ENCODE data around the gene VPS13D.
"Not testable (repeated sequence)": the region's sequence is repeated elsewhere in the genome, so short reads cannot be mapped to it uniquely, and the experiment has no call there.

VPS13D gene

DNA sequence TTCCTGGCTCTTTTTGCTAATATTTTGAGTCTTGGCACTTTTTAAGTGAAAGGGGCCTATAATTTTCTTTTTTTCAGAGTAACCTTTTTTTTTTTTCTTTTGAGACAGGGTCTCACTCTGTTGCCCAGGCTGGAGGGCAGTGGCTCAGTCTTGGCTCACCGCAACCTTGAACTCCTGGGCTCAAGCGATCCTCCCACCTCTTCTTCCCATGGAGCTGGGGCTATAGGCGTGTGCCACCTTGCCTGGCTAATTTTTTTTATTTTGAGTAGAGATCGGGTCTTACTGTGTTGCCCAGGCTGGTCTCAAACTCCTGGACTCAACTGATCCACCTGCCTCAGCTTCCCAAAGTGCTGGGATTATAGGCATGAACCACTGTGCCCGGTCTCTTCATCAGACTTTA lies 285.4 kb downstream of the VPS13D start:
- no peak for DNase-seq (ENCODE audit: low spot score)

DNA sequence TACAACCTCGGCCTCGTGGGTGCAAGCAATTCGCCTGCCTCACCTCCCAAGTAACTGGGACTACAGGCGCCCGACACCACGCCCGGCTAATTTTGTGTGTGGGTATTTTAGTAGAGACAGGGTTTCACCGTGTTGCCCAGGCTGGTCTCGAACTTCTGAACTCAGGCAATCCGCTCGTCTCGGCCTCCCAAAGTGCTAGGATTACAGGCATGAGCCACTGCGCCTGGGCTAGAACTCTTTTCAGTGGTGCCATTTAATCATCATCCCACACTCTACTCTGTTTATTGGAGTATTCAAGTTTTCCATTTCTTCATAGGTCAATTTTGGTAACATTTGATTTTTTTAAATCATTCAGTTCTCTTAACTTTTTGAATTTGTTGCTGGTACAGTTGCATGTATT lies 286.9 kb downstream of the VPS13D start:
- DNase-seq (ENCODE audit: low spot score), result no peak

DNA sequence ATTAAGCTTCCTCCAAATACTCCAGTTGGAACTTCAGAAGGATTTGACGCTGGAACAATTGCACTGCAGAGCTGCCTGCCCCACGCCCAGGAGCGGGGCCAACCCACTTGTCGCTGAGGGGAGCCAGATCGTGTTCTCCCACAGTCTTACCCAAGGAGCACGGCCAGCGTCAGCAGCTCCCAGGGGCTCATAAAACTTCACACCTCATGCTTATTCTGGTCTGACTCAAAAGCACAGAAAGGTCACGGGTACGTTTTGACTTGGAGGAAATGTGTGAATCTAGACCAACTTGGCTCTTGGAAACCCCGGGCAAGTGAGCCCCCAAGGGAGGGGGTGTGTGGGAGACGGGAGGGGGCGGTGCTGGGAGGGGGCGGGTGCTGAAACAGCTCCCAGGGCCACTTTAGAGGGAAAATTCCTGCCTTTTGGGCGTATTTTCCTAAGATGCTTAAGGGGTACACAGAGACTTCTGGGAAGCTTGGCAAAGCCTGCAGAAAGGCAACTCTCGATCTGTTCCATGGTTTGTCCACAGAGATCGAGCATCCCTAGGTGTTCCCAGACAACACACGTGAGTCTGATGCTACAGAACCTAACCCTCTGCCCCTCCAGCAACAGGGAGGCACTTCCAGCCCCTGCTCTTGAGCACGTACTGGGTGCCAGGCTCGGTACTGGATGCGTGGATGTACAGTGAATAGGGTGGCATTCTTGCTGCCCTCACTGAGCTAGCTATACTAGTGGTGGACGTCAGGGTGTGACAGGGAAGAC lies 289.3 kb downstream of the VPS13D start:
- DNase-seq (ENCODE audit: low spot score), result no peak

DNA sequence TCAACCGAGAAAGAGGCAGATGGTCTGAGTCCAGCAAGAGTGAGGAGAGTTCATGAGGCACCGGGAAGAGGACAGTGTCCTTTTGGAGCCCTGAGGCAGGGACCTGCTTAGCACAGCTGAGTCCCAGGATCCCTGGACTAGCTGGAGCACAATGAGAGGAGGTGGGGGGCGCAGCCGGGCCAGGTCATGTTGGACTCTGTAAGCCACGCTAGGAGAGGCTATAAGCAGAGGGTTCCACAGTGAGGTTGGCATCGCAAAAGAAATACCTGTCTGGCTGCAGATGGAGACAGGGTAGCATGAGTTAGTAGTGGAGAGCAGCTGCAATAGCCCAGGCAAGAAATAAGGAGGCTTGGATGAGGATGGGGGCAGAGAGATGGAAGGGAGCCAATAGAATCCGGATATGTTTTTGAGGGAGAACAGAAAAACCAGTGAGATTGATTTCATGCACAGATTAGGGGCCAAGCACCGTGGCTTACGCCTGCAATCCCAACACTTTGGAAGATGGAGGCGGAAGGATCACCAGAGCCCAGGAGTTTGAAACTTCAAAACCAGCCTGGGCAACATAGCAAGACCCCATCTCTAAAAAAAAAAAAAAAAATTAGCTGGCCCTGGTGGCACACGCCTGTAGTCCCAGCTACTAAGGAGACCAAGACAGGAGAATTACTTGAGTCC lies 290.0 kb downstream of the VPS13D start:
- DNase-seq (ENCODE audit: low spot score), result no peak

DNA sequence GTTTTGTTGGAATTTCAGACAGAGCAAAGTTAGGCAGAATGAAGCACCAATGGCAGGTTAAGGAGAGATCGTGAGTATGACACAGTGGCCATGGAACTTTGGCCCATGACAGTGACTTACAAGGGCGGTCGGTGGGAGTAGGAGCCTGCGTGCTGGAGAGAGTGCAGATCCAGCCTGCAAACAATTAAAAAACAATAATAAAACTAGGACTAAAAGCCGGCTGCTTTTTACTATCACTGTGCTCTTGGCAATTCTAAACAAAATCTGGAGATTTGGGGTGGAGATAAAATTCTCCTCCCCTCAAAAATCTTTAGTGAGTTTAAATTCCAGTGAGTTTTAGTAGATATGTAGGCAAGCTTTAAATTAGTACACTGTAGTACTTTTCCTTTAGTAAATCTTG lies 291.3 kb downstream of the VPS13D start:
- no peak for DNase-seq (ENCODE audit: low spot score)

DNA sequence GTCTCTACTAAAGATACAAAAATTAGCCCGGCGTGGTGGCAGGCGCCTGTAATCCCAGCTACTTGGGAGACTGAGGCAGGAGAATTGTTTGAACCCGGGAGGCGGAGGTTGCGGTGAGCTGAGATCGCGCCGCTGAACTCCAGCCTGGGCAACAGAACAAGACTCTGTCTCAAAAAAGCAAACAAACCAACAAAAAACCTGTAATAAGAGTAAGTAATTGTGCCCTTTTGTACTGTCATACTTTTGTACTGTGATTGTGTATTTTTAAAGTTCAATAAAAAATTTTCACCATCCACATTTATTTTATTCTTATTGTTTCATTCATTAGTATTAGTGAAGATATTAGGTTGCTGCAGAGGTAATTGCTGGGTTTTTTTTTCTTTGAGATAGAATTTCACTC lies 292.9 kb downstream of the VPS13D start:
- DNase-seq (ENCODE audit: low spot score), result not testable (repeated sequence)

DNA sequence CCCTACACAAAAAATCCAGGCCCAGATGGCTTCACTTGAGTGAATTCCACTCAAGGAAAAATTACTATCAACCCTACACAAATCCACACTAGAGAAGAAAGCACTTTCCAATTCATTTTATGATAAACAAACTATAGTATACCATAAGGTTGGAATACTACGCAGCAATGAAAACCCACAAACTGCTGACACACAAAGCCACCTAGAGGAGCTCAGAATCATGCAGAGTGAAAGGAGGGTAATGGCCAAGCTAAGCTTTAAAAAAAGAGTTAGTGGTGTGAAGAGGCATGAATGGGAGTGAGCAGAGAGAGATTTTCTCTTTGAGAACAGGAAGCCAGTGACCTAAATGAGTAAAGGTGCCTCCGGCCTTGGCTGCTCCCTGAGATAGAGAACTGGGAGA lies 294.4 kb downstream of the VPS13D start:
- DNase-seq (ENCODE audit: low spot score), result no peak

DNA sequence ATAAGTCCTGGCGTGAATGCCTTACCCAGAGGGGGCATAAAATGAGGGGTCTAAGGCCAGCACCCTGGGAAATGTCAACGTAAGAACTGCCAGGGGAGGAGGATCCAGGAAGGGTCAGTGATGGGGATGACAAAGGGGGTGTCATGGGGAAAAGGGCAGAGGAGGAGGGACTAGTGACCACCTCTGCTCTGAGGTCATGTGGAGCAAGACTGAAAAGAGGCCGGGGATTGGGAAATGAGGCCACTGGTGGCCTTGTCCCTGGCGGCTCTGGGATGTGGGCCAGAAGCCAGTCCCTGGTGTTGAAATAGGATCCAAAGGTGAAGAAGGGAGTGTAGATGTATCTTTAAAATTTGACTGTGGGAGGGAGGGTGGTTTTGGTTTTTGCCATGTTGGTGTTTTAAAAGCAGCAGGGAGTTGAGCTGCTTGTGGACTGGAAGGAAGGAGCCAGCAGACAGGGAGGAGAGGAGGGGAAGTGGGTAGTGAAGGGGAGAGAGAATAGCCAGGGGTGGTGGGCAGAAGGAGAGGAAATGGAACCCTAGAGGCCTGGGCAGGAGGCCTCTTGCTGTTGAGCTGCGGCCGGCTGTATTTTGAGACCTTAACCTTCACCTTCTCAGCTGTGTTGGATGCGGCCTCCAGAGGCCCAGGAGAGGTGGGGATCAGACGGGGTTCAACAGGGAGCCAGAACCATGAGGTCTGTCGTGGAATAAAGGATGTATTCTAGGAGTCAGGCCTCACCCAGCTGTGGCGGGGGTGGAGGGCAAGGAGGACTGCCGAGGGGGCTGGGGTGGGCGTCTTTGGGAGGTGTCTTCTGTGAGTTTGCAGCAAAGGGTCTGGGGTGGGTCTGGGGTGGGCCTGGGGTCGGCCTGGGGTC lies 295.7 kb downstream of the VPS13D start:
- no peak for DNase-seq (ENCODE audit: low spot score)

DNA sequence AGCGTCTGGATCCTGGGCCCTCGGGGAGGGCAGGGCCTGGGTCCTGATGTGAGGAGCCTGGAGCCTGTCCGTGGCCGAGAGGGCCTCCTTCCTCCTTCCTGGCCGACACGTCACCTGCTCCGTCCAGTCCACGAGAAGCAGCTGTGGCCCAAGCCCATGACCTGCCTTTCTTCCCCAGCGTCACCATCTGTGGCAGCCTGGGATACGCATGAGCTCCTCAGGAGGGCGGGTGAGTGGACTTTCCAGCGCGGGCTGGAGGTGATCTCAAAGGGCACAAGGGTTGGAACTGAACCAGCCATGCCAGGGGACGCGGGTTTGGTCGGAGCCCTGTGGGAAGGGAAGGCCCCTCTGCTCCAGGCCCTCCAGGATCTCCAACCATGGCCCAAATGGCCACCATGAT lies 297.7 kb downstream of the VPS13D start:
- DNase-seq (ENCODE audit: low spot score), result no peak

DNA sequence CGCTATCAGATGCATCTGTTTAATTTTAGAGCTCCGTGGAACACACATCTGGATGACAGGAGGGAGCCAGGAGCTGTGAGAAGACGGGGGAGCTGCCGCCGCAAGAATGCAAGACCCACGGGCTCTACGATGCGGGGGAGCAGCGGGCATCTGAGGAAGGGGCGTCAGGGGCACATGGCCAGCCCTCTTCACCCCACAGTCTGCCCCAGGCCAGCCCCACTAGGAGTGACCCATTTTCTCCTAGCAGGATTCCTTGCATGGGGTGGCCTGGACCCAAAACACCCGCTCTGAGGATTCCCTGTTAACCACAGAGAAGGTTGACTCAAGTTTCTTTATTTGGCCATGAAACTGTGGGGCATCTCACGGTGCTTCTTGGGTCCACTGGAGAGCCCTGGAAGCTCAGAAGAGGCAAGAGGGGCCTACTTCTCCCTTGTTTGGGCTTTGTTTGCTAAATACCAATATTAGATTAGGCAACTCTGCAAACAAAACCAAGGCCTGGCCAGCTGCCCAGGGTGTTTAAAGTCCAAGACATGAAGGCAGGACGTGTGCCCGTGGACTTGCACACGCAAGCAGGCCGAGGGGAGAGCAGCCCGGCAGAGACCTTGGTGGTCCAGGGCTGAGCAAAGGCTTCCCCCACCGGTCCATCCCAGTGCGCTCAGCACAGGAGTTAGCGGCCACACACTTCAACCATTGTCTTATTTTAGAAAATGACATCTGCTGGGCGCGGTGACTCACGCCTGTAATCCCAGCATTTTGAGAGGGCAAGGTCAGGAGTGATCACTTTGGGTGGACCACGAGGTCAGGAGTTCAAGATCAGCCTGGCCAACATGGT lies 298.4 kb downstream of the VPS13D start:
- DNase-seq (ENCODE audit: low spot score), result no peak

DNA sequence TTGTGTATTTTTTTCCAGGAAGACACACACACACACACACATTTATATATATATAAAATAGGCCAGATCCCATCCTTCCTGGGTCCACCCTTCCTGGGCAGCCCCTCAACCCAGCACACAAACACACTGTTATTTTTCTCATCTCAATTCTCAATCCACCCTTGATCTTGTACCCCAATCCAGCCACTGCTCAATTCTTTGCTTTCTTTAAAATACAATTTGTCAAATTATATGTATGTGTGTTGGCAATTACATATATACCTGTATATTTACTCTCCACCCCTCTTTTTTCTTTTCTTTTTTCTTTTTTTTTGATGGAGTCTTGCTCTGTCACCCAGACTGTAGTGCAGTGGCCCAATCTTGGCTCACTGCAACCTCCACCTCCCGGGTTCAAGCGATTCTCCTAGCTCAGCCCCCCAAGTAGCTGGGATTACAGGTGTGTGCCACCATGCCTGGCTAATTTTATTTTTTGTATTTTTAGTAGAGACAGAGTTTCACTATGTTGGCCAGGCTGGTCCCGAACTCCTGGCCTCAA lies 299.9 kb downstream of the VPS13D start:
- DNase-seq (ENCODE audit: low spot score), result no peak

DNA sequence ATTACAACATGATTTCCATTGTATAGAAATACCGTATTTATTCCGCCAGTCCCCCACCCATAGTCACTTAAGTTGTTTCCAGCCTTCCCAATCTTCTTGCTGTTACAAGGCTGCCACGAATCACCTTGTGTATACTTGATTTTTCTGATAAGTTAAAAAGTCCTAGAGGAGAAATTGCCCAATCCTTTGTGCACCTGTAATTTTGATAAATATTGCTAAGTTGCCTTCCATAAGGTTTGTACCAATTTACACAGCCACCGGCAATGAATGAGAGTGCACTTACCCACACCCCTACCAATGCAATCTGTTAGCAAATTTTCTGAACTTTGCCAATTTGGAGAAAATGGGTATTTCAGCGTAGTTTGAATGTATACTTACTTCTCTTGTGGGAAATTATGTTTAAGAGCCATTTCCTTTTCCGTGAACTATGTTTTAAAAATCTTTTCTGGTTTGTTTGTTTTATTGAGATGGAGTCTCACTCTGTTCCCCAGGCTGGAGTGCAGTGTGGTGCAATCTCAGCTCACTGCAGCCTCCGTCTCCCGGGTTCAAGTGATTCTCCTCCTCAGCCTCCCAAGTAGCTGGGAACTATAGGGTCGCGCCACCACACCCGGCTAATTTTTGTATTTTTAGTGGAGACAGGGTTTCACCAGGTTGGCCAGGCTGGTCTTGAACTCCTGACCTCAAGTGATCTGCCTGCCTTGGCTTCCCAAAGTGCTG lies 300.8 kb downstream of the VPS13D start:
- no peak for DNase-seq (ENCODE audit: low spot score)

DNA sequence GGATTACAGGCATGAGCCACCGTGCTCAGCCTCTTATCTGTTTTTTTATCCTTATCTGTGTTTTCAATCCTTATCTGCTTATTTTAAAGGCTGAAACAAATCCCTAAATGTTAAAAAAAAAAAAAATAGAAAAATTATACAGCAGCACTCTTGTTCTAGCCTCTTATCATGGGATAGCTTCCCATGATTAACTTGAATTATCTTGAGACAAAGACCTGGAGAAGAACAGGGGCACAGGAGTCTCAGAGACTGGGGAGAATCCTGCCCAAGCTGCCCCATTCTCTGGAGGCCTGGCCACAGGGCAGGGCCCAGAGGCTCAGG lies 301.3 kb downstream of the VPS13D start:
- no peak for DNase-seq (ENCODE audit: low spot score)

DNA sequence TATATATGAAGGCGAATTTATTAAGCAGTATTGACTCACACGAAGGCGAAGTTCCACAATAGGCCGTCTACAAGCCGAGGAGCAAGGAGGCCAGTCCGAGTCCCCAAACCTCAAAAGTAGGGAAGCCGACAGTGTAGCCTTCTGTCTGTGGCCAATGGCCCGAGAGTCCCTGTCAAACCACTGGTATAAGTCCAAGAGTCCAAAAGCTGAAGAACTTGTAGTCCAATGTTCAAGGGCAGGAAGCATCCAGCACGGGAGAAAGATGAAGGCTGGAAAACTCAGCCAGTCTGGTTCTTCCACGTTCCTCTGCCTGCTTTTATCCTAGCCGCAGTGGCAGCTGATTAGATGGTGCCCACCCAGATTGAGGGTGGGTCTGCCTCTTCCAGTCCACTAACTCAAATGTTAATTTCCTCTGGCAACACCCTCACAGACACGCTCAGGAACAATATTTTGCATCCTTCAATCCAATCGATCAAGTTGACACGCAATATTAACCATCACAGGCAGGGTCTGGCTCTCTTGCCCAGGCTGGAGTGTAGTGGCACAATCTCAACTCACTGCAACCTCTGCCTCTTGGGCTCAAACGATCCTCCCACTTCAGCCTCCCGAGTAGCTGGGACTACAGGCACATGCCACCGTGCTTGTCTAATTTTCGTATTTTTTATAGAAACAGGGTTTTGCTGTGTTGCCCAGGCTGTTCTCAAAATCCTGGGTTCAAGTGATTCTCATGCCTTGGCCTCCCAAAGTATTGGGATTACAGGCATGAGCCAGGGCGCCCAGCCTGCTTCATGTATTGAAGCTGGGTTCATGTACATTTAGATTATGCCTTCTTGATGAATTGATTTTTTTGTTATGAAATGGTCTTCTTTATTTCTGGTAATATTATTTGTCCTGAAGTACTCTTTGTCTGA lies 302.8 kb downstream of the VPS13D start:
- no peak for DNase-seq (ENCODE audit: low spot score)

DNA sequence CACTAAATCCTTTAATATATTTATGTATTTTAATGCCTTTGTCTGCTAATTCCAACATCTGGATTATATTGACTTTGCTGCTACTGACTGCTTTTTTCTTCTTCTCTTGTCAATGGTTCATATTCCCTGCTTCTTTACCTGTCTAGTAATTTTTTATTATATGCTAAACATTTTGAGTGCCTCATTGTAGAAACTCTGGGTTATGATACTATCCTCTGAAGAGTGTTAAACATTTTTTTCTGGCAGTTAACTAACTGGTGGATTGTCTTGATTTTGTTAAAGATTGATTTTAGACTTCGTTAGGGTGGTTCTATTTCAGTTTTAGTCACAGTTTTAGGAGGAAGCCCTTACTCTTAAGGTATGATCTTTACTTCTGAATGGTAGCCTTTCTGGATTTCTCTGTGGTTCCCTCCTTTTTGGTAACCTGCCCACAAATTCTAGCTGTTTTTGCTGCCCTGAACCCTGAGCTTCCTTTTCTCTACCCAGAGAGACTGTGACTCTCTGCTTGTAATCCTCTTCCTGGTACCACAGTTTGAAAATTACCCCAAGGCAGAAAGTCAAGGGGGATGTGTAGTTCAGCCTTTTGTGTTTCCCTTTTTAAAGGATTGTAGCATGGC lies 306.3 kb downstream of the VPS13D start:
- no peak for DNase-seq (ENCODE audit: low spot score)

DNA sequence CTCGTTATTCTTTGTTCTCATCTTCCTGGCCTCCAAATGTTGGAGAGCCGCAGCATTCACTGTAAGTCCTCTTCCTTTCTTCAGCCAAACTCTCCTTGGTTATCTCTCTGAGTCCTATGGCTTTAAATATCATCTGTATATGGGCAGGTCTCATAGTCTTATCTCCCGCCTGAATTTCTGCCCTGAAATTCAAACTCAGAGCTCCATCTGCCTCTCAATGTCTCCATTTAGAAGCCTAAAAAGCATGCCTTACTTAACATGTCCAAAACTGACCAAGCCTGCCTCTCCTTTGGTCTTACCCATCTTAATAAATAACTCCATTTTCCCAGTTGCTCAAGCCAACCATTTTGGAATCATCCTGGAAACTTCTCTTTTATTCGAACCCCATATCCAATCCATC lies 307.5 kb downstream of the VPS13D start:
- no peak for DNase-seq (ENCODE audit: low spot score)

DNA sequence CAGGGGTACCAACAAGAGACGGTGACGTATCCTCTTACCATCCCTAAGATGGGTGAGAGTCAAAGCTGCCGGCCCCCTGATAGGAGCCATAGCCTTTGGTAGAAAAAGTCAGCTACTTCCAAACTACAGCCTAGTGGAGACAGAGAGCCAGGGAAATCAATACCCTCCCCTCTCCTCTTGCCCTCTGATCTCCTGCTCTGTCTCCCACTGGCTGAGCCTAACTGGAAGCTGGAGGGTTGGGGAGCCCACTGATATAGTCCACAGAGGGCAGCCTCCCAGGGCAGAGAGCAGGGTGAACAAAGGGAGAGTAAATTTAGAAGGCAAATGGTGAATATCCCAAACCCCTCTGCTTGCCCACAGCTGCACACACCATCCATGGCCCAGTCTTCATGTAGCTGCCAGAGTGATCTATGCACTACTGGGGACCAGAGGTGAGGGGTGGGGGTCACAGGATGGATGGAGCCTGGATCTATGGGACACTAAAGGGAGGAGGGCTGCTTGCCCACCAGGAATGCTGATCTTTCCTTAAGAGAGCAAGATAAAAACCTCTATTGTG lies 308.2 kb downstream of the VPS13D start:
- no peak for DNase-seq (ENCODE audit: low spot score)

DNA sequence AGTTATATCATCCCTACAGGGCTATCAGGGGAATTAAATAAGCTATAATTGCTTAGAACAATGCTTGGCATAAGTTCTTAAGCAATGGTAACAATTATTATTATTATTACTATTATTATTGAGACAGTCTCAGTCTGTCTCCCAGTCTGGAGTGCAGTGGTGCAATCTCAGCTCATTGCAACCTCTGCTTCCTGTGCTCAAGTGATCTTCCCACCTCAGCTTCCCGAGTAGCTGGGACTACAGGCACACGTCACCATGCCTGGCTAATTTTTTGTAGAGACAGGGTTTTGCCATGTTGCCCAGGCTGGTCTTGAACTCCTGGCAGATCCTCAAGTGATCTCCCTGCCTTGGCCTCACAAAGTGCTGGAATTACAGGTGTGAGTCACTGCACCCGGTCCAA lies 308.7 kb downstream of the VPS13D start:
- DNase-seq (ENCODE audit: low spot score), result not testable (repeated sequence)

DNA sequence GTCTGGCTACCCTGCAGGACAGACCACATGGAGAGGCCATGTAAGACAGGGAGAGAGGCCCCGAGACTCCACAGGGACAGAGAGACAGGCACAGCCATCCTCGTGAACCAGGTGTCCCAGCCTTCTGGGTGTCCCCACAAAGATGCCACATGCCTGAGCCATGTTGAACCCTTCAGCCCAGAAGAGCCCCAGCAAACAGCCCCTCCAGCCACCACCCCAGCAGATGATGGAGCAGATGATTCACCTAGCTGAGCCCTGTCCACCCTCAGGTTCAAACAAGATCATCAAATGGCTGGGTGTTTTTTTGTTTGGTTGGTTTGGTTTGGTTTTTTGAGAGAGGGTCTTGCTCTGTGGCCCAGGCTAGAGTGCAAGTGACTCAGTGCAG lies 309.5 kb downstream of the VPS13D start:
- no peak for DNase-seq (ENCODE audit: low spot score)

Measured in hematopoietic multipotent progenitor cell treated with erythropoietin and hydrocortisone succinate and interleukin-3 and kit ligand, for 15 days (in vitro differentiated cells).